H54 (cell line): Measurements from ENCODE around the gene PARD3.

Experiments used
- DNase-seq: peaks from one replicate; pipeline ENCODE4 v3.0.0; 2011; ENCODE audit warnings: low spot score, mixed read lengths; ENCODE audit not compliant: insufficient read length
- FAIRE-seq: peaks from 3 replicates; lab custom pipeline; 2011; peaks lifted over from hg19 to GRCh38; lab: Jason Lieb, UNC
- POLR2A ChIP-seq: IDR thresholded peaks from 2 replicates; pipeline ENCODE4 v1.6.1; 2011; ENCODE audit warnings: low read depth, mild to moderate bottlenecking, low read length

Gene PARD3

GRCh38 chr10:34172936-34173533 is 642.1 kb downstream of the PARD3 start:
- no peak for FAIRE-seq
- DNase-seq, result no peak
- TF ChIP-seq POLR2A, result no peak

GRCh38 chr10:34171957-34172527 is 643.1 kb downstream of the PARD3 start:
- TF ChIP-seq POLR2A, result no peak
- no peak for FAIRE-seq
- no peak for DNase-seq

DNA sequence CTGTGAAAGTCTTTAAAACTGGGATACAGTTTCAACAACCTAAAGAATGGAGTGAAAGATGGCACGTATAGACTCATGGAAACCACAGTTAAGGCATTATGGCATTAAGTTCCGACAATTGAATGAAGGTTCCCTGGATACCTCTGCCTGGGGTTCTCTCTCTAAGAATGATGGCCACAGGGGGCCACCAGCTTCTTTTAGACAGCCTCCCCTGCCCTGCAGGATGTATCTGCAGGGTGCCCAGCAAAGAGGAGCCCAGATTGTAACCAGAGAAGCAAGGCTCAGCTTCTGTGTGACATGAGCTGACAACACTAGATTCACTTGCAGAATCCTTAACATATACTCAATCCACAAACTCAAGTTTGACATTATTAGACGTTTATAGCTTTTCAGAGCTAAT is 645.4 kb downstream of the PARD3 start:
- TF ChIP-seq POLR2A, result no peak
- DNase-seq (no peak), FAIRE-seq (no peak)

- TF ChIP-seq POLR2A, result no peak
- DNase-seq (no peak), FAIRE-seq (no peak)
Measured at GRCh38 chr10:34169131-34169530, 646.0 kb downstream of the PARD3 start.

DNA sequence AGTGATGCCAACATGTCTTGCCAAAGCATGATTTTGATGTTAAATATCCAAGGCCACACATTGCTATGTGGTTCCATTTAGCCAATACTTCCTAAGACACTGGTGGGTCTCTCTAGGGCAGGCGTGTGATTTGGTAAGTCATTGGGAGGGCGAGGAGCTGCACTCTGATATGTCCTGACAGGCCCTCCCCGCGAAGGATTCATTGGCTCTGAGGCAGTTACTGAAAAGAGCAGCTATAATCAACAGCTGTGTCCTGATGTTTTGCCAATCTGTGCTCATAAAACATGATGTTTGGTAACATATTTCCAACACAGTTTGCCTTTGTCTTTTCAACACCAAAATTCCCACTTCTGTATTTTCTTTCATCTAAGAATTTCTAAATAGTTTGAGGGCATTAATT is 646.7 kb downstream of the PARD3 start:
- DNase-seq (no peak), FAIRE-seq (no peak)
- TF ChIP-seq POLR2A, result no peak

DNA sequence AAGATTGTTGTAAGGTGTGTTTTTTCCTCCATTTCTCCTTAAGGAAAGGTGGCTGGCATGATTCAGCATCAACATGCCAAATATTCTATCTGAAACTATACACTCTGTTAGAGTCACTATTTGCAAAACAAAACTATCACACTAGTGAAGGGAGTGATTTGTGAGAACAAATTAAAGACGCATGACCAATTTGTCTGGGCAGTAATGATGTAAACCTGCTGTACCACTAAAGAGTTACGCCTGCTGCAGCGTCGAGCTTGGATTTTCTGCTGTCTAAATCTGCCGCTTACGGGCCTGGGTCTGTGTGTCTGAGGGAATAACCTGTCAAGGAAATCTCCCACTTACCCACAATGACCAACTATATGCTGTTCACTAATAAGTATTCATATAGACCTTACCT is 648.3 kb downstream of the PARD3 start:
- no peak for TF ChIP-seq POLR2A
- FAIRE-seq, result no peak
- no peak for DNase-seq

DNA sequence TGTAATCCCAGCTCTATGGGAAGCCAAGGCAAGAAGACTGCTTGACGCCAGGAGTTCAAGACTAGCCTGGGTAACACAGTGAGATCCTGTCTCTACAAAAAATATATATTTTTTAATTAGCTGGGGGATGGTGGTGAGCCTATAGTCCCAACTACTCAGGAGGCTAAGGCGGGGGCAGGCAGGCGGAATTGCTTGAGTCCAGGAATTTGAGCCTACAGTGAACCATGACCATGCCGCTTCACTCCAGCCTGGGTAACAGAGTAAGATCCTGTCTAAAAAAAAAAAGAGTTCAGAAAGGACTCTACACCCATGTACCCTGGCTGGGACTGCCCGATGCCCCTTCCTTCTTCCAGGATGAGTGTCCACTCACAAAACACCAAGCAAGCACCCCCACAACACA is 648.7 kb downstream of the PARD3 start:
- FAIRE-seq (no peak), DNase-seq (no peak)
- no peak for TF ChIP-seq POLR2A

DNA sequence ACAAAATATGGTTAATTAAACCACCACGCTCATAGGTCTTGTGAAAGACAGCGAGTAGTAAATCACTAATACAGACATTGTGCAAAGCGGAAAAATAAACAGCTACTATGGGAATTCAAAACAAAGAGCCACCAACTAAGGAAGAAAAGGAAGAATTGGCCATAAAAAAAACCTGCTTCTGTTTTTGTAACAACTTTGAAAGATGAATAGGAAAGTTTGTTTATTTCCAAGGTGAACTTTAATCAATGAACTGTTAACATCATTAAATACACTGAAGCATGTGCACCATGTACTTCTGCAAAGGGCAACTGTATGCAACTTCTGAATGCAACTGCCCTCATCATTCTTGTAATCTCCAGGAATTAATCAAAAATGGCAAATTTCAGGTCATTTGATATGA is 651.1 kb downstream of the PARD3 start:
- FAIRE-seq (no peak), DNase-seq (no peak)
- TF ChIP-seq POLR2A, result no peak

- peak; percentile 23 for FAIRE-seq
- DNase-seq, result no peak
- no peak for TF ChIP-seq POLR2A
Measured at GRCh38 chr10:34163075-34163905, 651.8 kb downstream of the PARD3 start.

- no peak for TF ChIP-seq POLR2A
- DNase-seq, result no peak
- no peak for FAIRE-seq
Measured at GRCh38 chr10:34161777-34162370, 653.2 kb downstream of the PARD3 start.

GRCh38 chr10:34160595-34160994 is 654.5 kb downstream of the PARD3 start:
- TF ChIP-seq POLR2A, result no peak
- FAIRE-seq (no peak), DNase-seq (no peak)

DNA sequence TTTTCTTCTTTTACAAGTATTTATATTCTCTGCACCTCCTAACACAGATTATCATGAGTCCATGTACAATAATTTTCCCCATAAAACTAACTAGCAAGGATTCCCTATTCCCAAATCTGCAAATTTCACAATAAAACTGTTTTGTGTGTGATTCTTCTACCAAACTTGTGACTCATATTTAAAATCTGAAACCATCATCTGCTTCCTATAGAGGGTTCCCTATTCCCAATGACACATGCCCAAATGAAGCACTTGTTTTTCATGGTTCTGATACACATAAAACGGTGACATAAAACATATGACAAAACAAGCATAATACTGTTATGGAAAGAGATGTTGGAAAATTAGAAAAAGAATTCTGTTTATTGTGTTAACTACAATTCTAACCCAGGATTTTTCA is 657.6 kb downstream of the PARD3 start:
- peak; percentile 9 for DNase-seq

DNA sequence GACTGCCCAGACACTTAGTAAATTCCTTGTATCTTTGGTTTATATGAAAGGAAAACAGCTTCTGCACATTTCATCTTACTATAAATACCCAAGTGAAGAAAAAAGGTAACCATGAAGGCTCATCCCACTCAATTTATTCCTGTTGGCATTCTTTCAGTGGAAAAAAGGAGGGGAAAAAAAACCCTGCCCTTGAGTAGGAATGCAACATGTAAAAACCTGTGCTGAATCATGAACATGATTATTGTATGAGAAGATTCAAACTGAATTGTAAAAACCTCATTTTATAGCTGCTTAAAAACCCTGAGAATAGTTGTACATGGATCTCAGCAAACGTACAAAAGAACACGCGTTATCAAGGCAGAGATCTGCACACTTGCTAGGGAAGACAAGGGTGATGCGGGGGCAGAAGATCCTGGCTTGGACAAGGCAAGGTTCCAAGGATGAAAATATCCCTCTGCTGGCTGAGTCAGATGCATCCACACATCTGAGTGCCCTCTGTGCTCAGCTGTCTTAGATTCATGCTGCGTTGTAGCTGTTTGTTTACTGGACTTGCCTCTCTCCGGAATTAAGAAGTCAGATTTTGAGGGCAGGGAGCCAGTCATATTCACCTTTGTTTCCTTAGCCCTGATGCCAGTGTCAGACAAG is 658.2 kb downstream of the PARD3 start:
- TF ChIP-seq POLR2A, result no peak
- FAIRE-seq (peak; percentile 98), DNase-seq (peak; percentile 28)

More for the DNA sequence above, 657.6 kb downstream of the PARD3 start:
- TF ChIP-seq POLR2A, result no peak
- FAIRE-seq, result no peak

GRCh38 chr10:34155812-34156211 is 659.3 kb downstream of the PARD3 start:
- no peak for DNase-seq
- FAIRE-seq, result no peak
- TF ChIP-seq POLR2A, result no peak
